ENCODE results near the gene DENND11.
A peak's percentile ranks its signal among the peaks of the same experiment; 100 is the strongest.

The DENND11 gene

GRCh38 chr7:141702892-141703291 is 926 bp upstream of the DENND11 start:
- DNase-seq, result no peak
- H3K4me1 ChIP-seq (ENCODE audit: control extremely low read depth in 1 of 4, control insufficient read depth in 4 of 4, insufficient read depth in 4 of 4, low read length in 3 of 4), result peaks cover 0 to 39% (median 25%) of the 10 kb centered on the region in 4 experiments
- H3K27me3 ChIP-seq (replicated peaks in 2 of 5; ENCODE audit: control insufficient read depth in 4 of 5, insufficient read depth in 5 of 5, low read length in 4 of 5), result peaks cover 0 to 3% (median 0%) of the 10 kb centered on the region in 5 experiments
- POLR2A ChIA-PET, result interaction anchor here (1.9 to 2.5 kb wide), 3 partner anchors 27 to 42 kb away, joined by 8 to 12 read pairs (median 12); no protein-coding TSS in a partner anchor
- WGBS (ENCODE audit: insufficient coverage), result 100% methylated on average over 1 of the region's 4 CpGs
- H3K27ac ChIP-seq (ENCODE audit: insufficient read depth in 1 of 2, low read depth in 1 of 2, low read length in 2 of 2, poor library complexity in 1 of 2, severe bottlenecking in 2 of 2), result peak overlapping the region in 1 of 2 experiments; percentile 81
- H3K9me3 ChIP-seq (ENCODE audit: control extremely low read depth in 1 of 5, control insufficient read depth in 4 of 5, insufficient read depth in 2 of 5, low read depth in 1 of 5, low read length in 4 of 5), result no peaks in the 10 kb centered on the region
- H3K36me3 ChIP-seq (ENCODE audit: control insufficient read depth in 4 of 4, insufficient read depth in 4 of 4, low read length in 3 of 4), result no peaks in the 10 kb centered on the region
- peak overlapping the region in 4 of 7 experiments; percentile 72 to 78 (median 74) for H3K4me3 ChIP-seq (ENCODE audit: control insufficient read depth in 1 of 7, extremely low read depth in 1 of 7, insufficient read depth in 4 of 7, low read depth in 2 of 7, low read length in 6 of 7)
- CTCF ChIA-PET, result interaction anchor here (0.7 to 4.1 kb wide), 11 partner anchors 9 to 48 kb away, joined by 3 to 31 read pairs (median 4); partner anchors contain the start of gene SSBP1

- peak; percentile 65 to 91 (median 89) for DNase-seq
- 0% methylated on average over 47 of the region's 59 CpGs for WGBS (ENCODE audit: insufficient coverage)
Observed at GRCh38 chr7:141701489-141702046, 398 bp downstream of the DENND11 start.

GRCh38 chr7:141700848-141701371 is 1.1 kb downstream of the DENND11 start:
- Histone ChIP-seq H3K36me3 (ENCODE audit: control insufficient read depth in 4 of 4, insufficient read depth in 4 of 4, low read length in 3 of 4) (peaks cover 0 to 7% (median 0%) of the 10 kb centered on the region in 4 experiments), H3K27me3 (replicated peaks in 2 of 5; ENCODE audit: control insufficient read depth in 4 of 5, insufficient read depth in 5 of 5, low read length in 4 of 5) (peaks cover 0 to 3% (median 0%) of the 10 kb centered on the region in 5 experiments), H3K9me3 (ENCODE audit: control extremely low read depth in 1 of 5, control insufficient read depth in 4 of 5, insufficient read depth in 2 of 5, low read depth in 1 of 5, low read length in 4 of 5) (no peaks in the 10 kb centered on the region), H3K27ac (ENCODE audit: insufficient read depth in 1 of 2, low read depth in 1 of 2, low read length in 2 of 2, poor library complexity in 1 of 2, severe bottlenecking in 2 of 2) (peak overlapping the region in 1 of 2 experiments; percentile 73), H3K4me1 (ENCODE audit: control extremely low read depth in 1 of 4, control insufficient read depth in 4 of 4, insufficient read depth in 4 of 4, low read length in 3 of 4) (peaks cover 0 to 59% (median 28%) of the 10 kb centered on the region in 4 experiments), H3K4me3 (ENCODE audit: control insufficient read depth in 1 of 7, extremely low read depth in 1 of 7, insufficient read depth in 4 of 7, low read depth in 2 of 7, low read length in 6 of 7) (peak overlapping the region; percentile 32 to 82 (median 71))
- WGBS (ENCODE audit: insufficient coverage), result 19% methylated on average over 11 of the region's 20 CpGs
- ChIA-PET POLR2A (interaction anchor here (0.7 to 2.5 kb wide), 6 partner anchors 23 to 46 kb away, joined by 3 to 12 read pairs (median 5); no protein-coding TSS in a partner anchor), CTCF (interaction anchor here (0.6 to 4.1 kb wide), 11 partner anchors 12 to 51 kb away, joined by 3 to 31 read pairs (median 4); no protein-coding TSS in a partner anchor)
- DNase-seq, result peak in 1 of 3 donors; percentile 18

More at GRCh38 chr7:141701489-141702046, 398 bp downstream of the DENND11 start:
- H3K36me3 ChIP-seq (ENCODE audit: control insufficient read depth in 4 of 4, insufficient read depth in 4 of 4, low read length in 3 of 4), result peaks cover 0 to 2% (median 0%) of the 10 kb centered on the region in 4 experiments
- H3K27ac ChIP-seq (ENCODE audit: insufficient read depth in 1 of 2, low read depth in 1 of 2, low read length in 2 of 2, poor library complexity in 1 of 2, severe bottlenecking in 2 of 2), result peak overlapping the region in 1 of 2 experiments; percentile 75
- peaks cover 0 to 53% (median 27%) of the 10 kb centered on the region in 4 experiments for H3K4me1 ChIP-seq (ENCODE audit: control extremely low read depth in 1 of 4, control insufficient read depth in 4 of 4, insufficient read depth in 4 of 4, low read length in 3 of 4)
- peaks cover 0 to 3% (median 0%) of the 10 kb centered on the region in 5 experiments for H3K27me3 ChIP-seq (replicated peaks in 2 of 5; ENCODE audit: control insufficient read depth in 4 of 5, insufficient read depth in 5 of 5, low read length in 4 of 5)
- ChIA-PET POLR2A (interaction anchor here (0.7 to 2.5 kb wide), 9 partner anchors 24 to 46 kb away, joined by 3 to 12 read pairs (median 3); no protein-coding TSS in a partner anchor), CTCF (interaction anchor here (0.6 to 4.1 kb wide), 12 partner anchors 12 to 47 kb away, joined by 3 to 31 read pairs (median 4); no protein-coding TSS in a partner anchor)
- H3K9me3 ChIP-seq (ENCODE audit: control extremely low read depth in 1 of 5, control insufficient read depth in 4 of 5, insufficient read depth in 2 of 5, low read depth in 1 of 5, low read length in 4 of 5), result no peaks in the 10 kb centered on the region
- peak overlapping the region; percentile 69 to 91 (median 77) for H3K4me3 ChIP-seq (ENCODE audit: control insufficient read depth in 1 of 7, extremely low read depth in 1 of 7, insufficient read depth in 4 of 7, low read depth in 2 of 7, low read length in 6 of 7)

- no peak for DNase-seq
- Histone ChIP-seq H3K9me3 (ENCODE audit: control extremely low read depth in 1 of 5, control insufficient read depth in 4 of 5, insufficient read depth in 2 of 5, low read depth in 1 of 5, low read length in 4 of 5) (no peaks in the 10 kb centered on the region), H3K4me1 (ENCODE audit: control extremely low read depth in 1 of 4, control insufficient read depth in 4 of 4, insufficient read depth in 4 of 4, low read length in 3 of 4) (peaks cover 0 to 60% (median 29%) of the 10 kb centered on the region in 4 experiments), H3K36me3 (ENCODE audit: control insufficient read depth in 4 of 4, insufficient read depth in 4 of 4, low read length in 3 of 4) (peaks cover 0 to 13% (median 0%) of the 10 kb centered on the region in 4 experiments), H3K27ac (ENCODE audit: insufficient read depth in 1 of 2, low read depth in 1 of 2, low read length in 2 of 2, poor library complexity in 1 of 2, severe bottlenecking in 2 of 2) (peak overlapping the region in 1 of 2 experiments; percentile 73), H3K4me3 (ENCODE audit: control insufficient read depth in 1 of 7, extremely low read depth in 1 of 7, insufficient read depth in 4 of 7, low read depth in 2 of 7, low read length in 6 of 7) (peak overlapping the region in 6 of 7 experiments; percentile 64 to 82 (median 72)), H3K27me3 (replicated peaks in 2 of 5; ENCODE audit: control insufficient read depth in 4 of 5, insufficient read depth in 5 of 5, low read length in 4 of 5) (peaks cover 0 to 3% (median 0%) of the 10 kb centered on the region in 5 experiments)
- ChIA-PET POLR2A (interaction anchor here (0.7 to 2.3 kb wide), 4 partner anchors 23 to 1004 kb away, joined by 3 to 12 read pairs (median 5); partner anchors contain the start of gene NDUFB2), CTCF (interaction anchor here (1.4 to 4.1 kb wide), 8 partner anchors 14 to 51 kb away, joined by 3 to 31 read pairs (median 7); no protein-coding TSS in a partner anchor)
- 63% methylated on average over 2 of the region's 5 CpGs for WGBS (ENCODE audit: insufficient coverage)
Observed at GRCh38 chr7:141700296-141700847, 1.6 kb downstream of the DENND11 start.

- WGBS (ENCODE audit: insufficient coverage), result 89% methylated on average over 1 of the region's 3 CpGs
Observed at GRCh38 chr7:141699860-141700259, 2.1 kb downstream of the DENND11 start.

GRCh38 chr7:141698247-141699015 is 3.5 kb downstream of the DENND11 start:
- peaks cover 0 to 60% (median 29%) of the 10 kb centered on the region in 4 experiments for H3K4me1 ChIP-seq (ENCODE audit: control extremely low read depth in 1 of 4, control insufficient read depth in 4 of 4, insufficient read depth in 4 of 4, low read length in 3 of 4)
- no peak overlapping the region for H3K4me3 ChIP-seq (ENCODE audit: control insufficient read depth in 1 of 7, extremely low read depth in 1 of 7, insufficient read depth in 4 of 7, low read depth in 2 of 7, low read length in 6 of 7)
- no peak overlapping the region for H3K27ac ChIP-seq (ENCODE audit: insufficient read depth in 1 of 2, low read depth in 1 of 2, low read length in 2 of 2, poor library complexity in 1 of 2, severe bottlenecking in 2 of 2)
- POLR2A ChIA-PET, result interaction anchor here (1.0 kb wide), 1 partner anchor 39 kb away, joined by 3 read pairs; no protein-coding TSS in a partner anchor
- 20% methylated on average over 1 of the region's 1 CpG for WGBS (ENCODE audit: insufficient coverage)
- peaks cover 0 to 13% (median 1%) of the 10 kb centered on the region in 4 experiments for H3K36me3 ChIP-seq (ENCODE audit: control insufficient read depth in 4 of 4, insufficient read depth in 4 of 4, low read length in 3 of 4)
- DNase-seq, result peak; percentile 37 to 61 (median 55)
- CTCF ChIA-PET, result interaction anchor here (0.8 to 3.5 kb wide), 8 partner anchors 8 to 44 kb away, joined by 3 to 11 read pairs (median 4); partner anchors contain the start of gene SSBP1
- H3K27me3 ChIP-seq (replicated peaks in 2 of 5; ENCODE audit: control insufficient read depth in 4 of 5, insufficient read depth in 5 of 5, low read length in 4 of 5), result peaks cover 0 to 3% (median 0%) of the 10 kb centered on the region in 5 experiments
- H3K9me3 ChIP-seq (ENCODE audit: control extremely low read depth in 1 of 5, control insufficient read depth in 4 of 5, insufficient read depth in 2 of 5, low read depth in 1 of 5, low read length in 4 of 5), result no peaks in the 10 kb centered on the region

More at GRCh38 chr7:141699860-141700259, 2.1 kb downstream of the DENND11 start:
- Histone ChIP-seq H3K9me3 (ENCODE audit: control extremely low read depth in 1 of 5, control insufficient read depth in 4 of 5, insufficient read depth in 2 of 5, low read depth in 1 of 5, low read length in 4 of 5) (no peaks in the 10 kb centered on the region), H3K4me3 (ENCODE audit: control insufficient read depth in 1 of 7, extremely low read depth in 1 of 7, insufficient read depth in 4 of 7, low read depth in 2 of 7, low read length in 6 of 7) (no peak overlapping the region), H3K4me1 (ENCODE audit: control extremely low read depth in 1 of 4, control insufficient read depth in 4 of 4, insufficient read depth in 4 of 4, low read length in 3 of 4) (peaks cover 0 to 60% (median 29%) of the 10 kb centered on the region in 4 experiments), H3K27ac (ENCODE audit: insufficient read depth in 1 of 2, low read depth in 1 of 2, low read length in 2 of 2, poor library complexity in 1 of 2, severe bottlenecking in 2 of 2) (no peak overlapping the region), H3K36me3 (ENCODE audit: control insufficient read depth in 4 of 4, insufficient read depth in 4 of 4, low read length in 3 of 4) (peaks cover 0 to 13% (median 0%) of the 10 kb centered on the region in 4 experiments), H3K27me3 (replicated peaks in 2 of 5; ENCODE audit: control insufficient read depth in 4 of 5, insufficient read depth in 5 of 5, low read length in 4 of 5) (peaks cover 0 to 3% (median 0%) of the 10 kb centered on the region in 5 experiments)
- POLR2A ChIA-PET, result interaction anchor here (0.6 to 0.7 kb wide), 2 partner anchors 40 to 1003 kb away, joined by 3 read pairs; partner anchors contain the start of gene NDUFB2
- DNase-seq, result no peak
- CTCF ChIA-PET, result interaction anchor here (1.4 to 2.5 kb wide), 6 partner anchors 19 to 50 kb away, joined by 3 to 18 read pairs (median 6); partner anchors contain the start of gene SSBP1
